Body of pancreas (tissue), 4 donors: ENCODE results near the gene RSPH1.

ENCODE experiments used
- POLR2A ChIP-seq, 3 donors: fragments of 450-650 bp; IDR thresholded peaks; one replicate each; pipeline ENCODE4 v1.6.1; 2016; ENCODE audit warnings: antibody characterized with exemption in 3 of 3, mild to moderate bottlenecking in 2 of 3
- TF ChIP-seq, protein P1 (sequence below), 7 experiments: fragments of 450-650 bp in 4 of 7; fragments of 200-600 bp in 3 of 7; sonication (generic) in 3 of 7; IDR thresholded peaks; one replicate each; pipeline ENCODE4 v1.5.1; 2016 to 2019; ENCODE audit warnings: antibody characterized with exemption in 7 of 7

DNA sequence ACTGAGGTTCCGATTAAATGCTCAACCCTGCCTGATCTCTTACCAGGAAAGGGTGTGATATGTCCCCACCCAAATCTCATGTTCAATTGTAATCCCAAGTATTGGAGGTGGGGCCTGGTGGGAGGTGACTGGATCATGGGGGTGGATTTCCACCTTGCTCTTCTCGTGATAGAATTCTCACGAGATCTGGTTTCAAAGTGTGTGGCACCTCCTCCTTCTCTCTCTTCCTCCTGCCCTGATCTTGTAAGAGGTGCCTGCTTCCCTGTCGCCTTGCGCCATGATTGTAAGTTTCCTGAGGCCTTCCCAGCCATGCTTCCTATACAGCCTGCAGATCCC, 34.9 kb downstream of the RSPH1 start:
- TF ChIP-seq, protein P1, sequence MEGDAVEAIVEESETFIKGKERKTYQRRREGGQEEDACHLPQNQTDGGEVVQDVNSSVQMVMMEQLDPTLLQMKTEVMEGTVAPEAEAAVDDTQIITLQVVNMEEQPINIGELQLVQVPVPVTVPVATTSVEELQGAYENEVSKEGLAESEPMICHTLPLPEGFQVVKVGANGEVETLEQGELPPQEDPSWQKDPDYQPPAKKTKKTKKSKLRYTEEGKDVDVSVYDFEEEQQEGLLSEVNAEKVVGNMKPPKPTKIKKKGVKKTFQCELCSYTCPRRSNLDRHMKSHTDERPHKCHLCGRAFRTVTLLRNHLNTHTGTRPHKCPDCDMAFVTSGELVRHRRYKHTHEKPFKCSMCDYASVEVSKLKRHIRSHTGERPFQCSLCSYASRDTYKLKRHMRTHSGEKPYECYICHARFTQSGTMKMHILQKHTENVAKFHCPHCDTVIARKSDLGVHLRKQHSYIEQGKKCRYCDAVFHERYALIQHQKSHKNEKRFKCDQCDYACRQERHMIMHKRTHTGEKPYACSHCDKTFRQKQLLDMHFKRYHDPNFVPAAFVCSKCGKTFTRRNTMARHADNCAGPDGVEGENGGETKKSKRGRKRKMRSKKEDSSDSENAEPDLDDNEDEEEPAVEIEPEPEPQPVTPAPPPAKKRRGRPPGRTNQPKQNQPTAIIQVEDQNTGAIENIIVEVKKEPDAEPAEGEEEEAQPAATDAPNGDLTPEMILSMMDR (IDR thresholded peaks at IDR 0.05), result no peak
- no peak for TF ChIP-seq POLR2A (IDR thresholded peaks at IDR 0.05)
